ENCODE results near the gene CCRL2. TPM values are rescaled to one million over a fixed set of nuclear protein-coding genes. Genes with fewer than 3 reads are reported as not detected.

The CCRL2 gene
- total and polyA plus RNA-seq, 2 donors (not counting 1 experiment from before 2014, with no cell fraction given) = 2.6 to 3.3 TPM

GRCh38 chr3:46435081-46435726 lies 28.1 kb downstream of the CCRL2 start:
- POLR2A ChIA-PET = interaction anchor here (0.7 kb wide), 1 partner anchor 26 kb away, joined by 3 read pairs; no protein-coding TSS in a partner anchor
- no peaks in the 10 kb centered on the region for H3K27me3 Mint-ChIP-seq

More at GRCh38 chr3:46435081-46435726, 28.1 kb downstream of the CCRL2 start:
- H3K4me1 Mint-ChIP-seq = peaks cover 11% of the 10 kb centered on the region
- CTCF ChIA-PET = no interaction called here
- Histone ChIP-seq H3K9ac (ENCODE audit: low read length) (no peak overlapping the region), H4K20me1 (ENCODE audit: control insufficient read depth, insufficient read depth, low read length, poor library complexity, severe bottlenecking) (no peaks in the 10 kb centered on the region), H3K4me2 (replicated peaks; ENCODE audit: low read depth, low read length, poor library complexity, severe bottlenecking) (no peak overlapping the region), H3K4me3 (ENCODE audit: control extremely low read depth in 1 of 5, extremely low read depth in 1 of 5, insufficient read depth in 1 of 5, low read depth in 2 of 5, low read length in 4 of 5) (no peak overlapping the region), H3K27me3 (replicated peaks in 1 of 4; ENCODE audit: control extremely low read depth in 1 of 4, control insufficient read depth in 3 of 4, insufficient read depth in 4 of 4, low read length in 3 of 4) (no peaks in the 10 kb centered on the region), H3K4me1 (ENCODE audit: control insufficient read depth in 2 of 2, insufficient read depth in 2 of 2, low read length in 2 of 2) (peaks cover 11 to 12% of the 10 kb centered on the region in 2 donors), H2AFZ (ENCODE audit: insufficient read depth, low read depth, low read length, poor library complexity, severe bottlenecking) (no peak overlapping the region), H3K79me2 (ENCODE audit: control insufficient read depth, insufficient read depth, low read length) (no peaks in the 10 kb centered on the region), H3K36me3 (replicated peaks in 1 of 2; ENCODE audit: control extremely low read depth in 1 of 2, control insufficient read depth in 1 of 2, extremely low read depth in 1 of 2, insufficient read depth in 2 of 2, low read length in 1 of 2) (no peaks in the 10 kb centered on the region), H3K27ac (ENCODE audit: low read length in 2 of 2) (no peak overlapping the region), H3K9me3 (ENCODE audit: control extremely low read depth in 1 of 3, control insufficient read depth in 2 of 3, insufficient read depth in 1 of 3, low read length in 2 of 3) (peaks cover 0 to 10% (median 6%) of the 10 kb centered on the region in 3 donors)
- TF ChIP-seq EZH2 (IDR thresholded peaks at IDR 0.05; ENCODE audit: borderline replicate concordance, insufficient read depth, low read depth, low read length, poor library complexity, severe bottlenecking) (no peak), CTCF (IDR thresholded peaks at IDR 0.05) (no peak)
- WGBS (ENCODE audit: insufficient coverage) = 92% methylated on average over 3 of the region's 3 CpGs
- DNase-seq (no peak), ATAC-seq (ENCODE audit: low read depth) (no peak)
- intact Hi-C loops (cut with micrococcal nuclease) = no loop called here
- H3K27ac Mint-ChIP-seq = no peak overlapping the region
- no peak overlapping the region for H3K4me3 Mint-ChIP-seq
- peaks cover 6% of the 10 kb centered on the region for H3K9me3 Mint-ChIP-seq (ENCODE audit: insufficient read depth)

Data from B cell (primary cell).